Caco-2 (cell line): ENCODE data around the gene NRSN1. TPM values are rescaled to one million over a fixed set of nuclear protein-coding genes. Genes with fewer than 3 reads are reported as not detected.

Experiments used
- BruUV-seq: library from RNA; stranded (reverse); fragments of 400-500 nt; replicated peaks from 2 replicates; lab custom pipeline; 2021; lab: Mats Ljungman, UMichigan
- CTCF ChIA-PET: fragments of 300-600 bp; sonication (Branson Sonifier 250); formaldehyde crosslinking; loops from one replicate; lab custom pipeline; 2022; ENCODE audit warnings: antibody characterized with exemption; lab: Charles Lee
- POLR2A ChIA-PET: fragments of 300-600 bp; sonication (Branson Sonifier 250); formaldehyde crosslinking; loops from one replicate; lab custom pipeline; 2022; ENCODE audit warnings: antibody characterized with exemption; lab: Charles Lee
- DNase-seq, 2 experiments: peaks; one replicate each; pipeline versions ENCODE4 v3.0.0 to v3.0.0-alpha.2; 2020 to 2022
- H3K27me3 ChIP-seq: replicated peaks from 2 replicates; pipeline ENCODE4 v1.6.0; 2011; ENCODE audit warnings: low read length; ENCODE audit not compliant: control insufficient read depth, insufficient read depth
- H3K36me3 ChIP-seq: 2 replicates; pipeline ENCODE4 v1.5.1; 2011; ENCODE audit warnings: low read length; ENCODE audit not compliant: control insufficient read depth, insufficient read depth
- H3K4me1 ChIP-seq: fragments of 250-450 bp; sonication (Bioruptor Pico); 2 replicates; pipeline ENCODE4 v1.5.1; 2020; ENCODE audit warnings: mild to moderate bottlenecking
- H3K4me3 ChIP-seq: 2 replicates; pipeline ENCODE4 v1.5.1; 2011; ENCODE audit warnings: low read depth, mild to moderate bottlenecking, control low read depth, low read length
- H3K9me3 ChIP-seq: fragments of 250-450 bp; sonication (Bioruptor Pico); 2 replicates; pipeline ENCODE4 v1.5.1; 2020; ENCODE audit warnings: mild to moderate bottlenecking, moderate library complexity
- H3K27ac Mint-ChIP-seq: one replicate; pipeline ENCODE4 v1.8.0; 2022; ENCODE audit warnings: mixed read lengths; ENCODE audit not compliant: unreplicated experiment
- H3K27me3 Mint-ChIP-seq: one replicate; pipeline ENCODE4 v1.8.0; 2022; ENCODE audit warnings: mixed read lengths; ENCODE audit not compliant: insufficient read depth, unreplicated experiment
- H3K36me3 Mint-ChIP-seq: one replicate; pipeline ENCODE4 v1.8.0; 2022; ENCODE audit warnings: mild to moderate bottlenecking, mixed read lengths; ENCODE audit not compliant: insufficient read depth, unreplicated experiment
- H3K4me1 Mint-ChIP-seq: one replicate; pipeline ENCODE4 v1.8.0; 2022; ENCODE audit warnings: low read depth, mixed read lengths; ENCODE audit not compliant: unreplicated experiment
- H3K4me3 Mint-ChIP-seq: one replicate; pipeline ENCODE4 v1.8.0; 2022; ENCODE audit warnings: mild to moderate bottlenecking, moderate library complexity, mixed read lengths; ENCODE audit not compliant: unreplicated experiment
- H3K9me3 Mint-ChIP-seq: one replicate; pipeline ENCODE4 v1.8.0; 2022; ENCODE audit warnings: mixed read lengths; ENCODE audit not compliant: unreplicated experiment
- intact Hi-C: fragments of 100-400 bp; cut with micrococcal nuclease; formaldehyde crosslinking; loops from one replicate; pipeline ENCODE4 v1.10.0; 2022; ENCODE audit not compliant: unreplicated experiment
- total RNA-seq: library from RNA; stranded (reverse); gene quantifications from 2 replicates; pipeline ENCODE4 v1.2.3, GENCODE V29; 2022
- TF ChIP-seq, protein P1 (sequence below), 2 experiments: fragments of 200-600 bp in 1 of 2; IDR thresholded peaks; 1 replicate in 1 of 2; 2 replicates in 1 of 2; pipeline versions ENCODE4 v1.5.1 to v1.8.0; 2011 to 2022; ENCODE audit warnings: antibody characterized with exemption in 1 of 2, control low read depth in 1 of 2, inconsistent platforms in 1 of 2, low read depth in 1 of 2, low read length in 1 of 2, mild to moderate bottlenecking in 1 of 2, moderate library complexity in 1 of 2; ENCODE audit not compliant: insufficient read depth in 1 of 2, severe bottlenecking in 1 of 2, unreplicated experiment in 1 of 2

Gene NRSN1
- total RNA-seq, 1 experiment from 2014 or later: not detected

- Histone ChIP-seq H3K9me3 (no peaks in the 10 kb centered on the region), H3K27me3 (no peaks in the 10 kb centered on the region), H3K4me3 (no peak overlapping the region), H3K4me1 (no peaks in the 10 kb centered on the region), H3K36me3 (no peaks in the 10 kb centered on the region)
- Mint-ChIP-seq H3K4me3 (no peak overlapping the region), H3K27ac (no peak overlapping the region), H3K4me1 (no peaks in the 10 kb centered on the region), H3K9me3 (no peaks in the 10 kb centered on the region), H3K27me3 (no peaks in the 10 kb centered on the region), H3K36me3 (no peaks in the 10 kb centered on the region)
- TF ChIP-seq, protein P1, sequence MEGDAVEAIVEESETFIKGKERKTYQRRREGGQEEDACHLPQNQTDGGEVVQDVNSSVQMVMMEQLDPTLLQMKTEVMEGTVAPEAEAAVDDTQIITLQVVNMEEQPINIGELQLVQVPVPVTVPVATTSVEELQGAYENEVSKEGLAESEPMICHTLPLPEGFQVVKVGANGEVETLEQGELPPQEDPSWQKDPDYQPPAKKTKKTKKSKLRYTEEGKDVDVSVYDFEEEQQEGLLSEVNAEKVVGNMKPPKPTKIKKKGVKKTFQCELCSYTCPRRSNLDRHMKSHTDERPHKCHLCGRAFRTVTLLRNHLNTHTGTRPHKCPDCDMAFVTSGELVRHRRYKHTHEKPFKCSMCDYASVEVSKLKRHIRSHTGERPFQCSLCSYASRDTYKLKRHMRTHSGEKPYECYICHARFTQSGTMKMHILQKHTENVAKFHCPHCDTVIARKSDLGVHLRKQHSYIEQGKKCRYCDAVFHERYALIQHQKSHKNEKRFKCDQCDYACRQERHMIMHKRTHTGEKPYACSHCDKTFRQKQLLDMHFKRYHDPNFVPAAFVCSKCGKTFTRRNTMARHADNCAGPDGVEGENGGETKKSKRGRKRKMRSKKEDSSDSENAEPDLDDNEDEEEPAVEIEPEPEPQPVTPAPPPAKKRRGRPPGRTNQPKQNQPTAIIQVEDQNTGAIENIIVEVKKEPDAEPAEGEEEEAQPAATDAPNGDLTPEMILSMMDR (IDR thresholded peaks at IDR 0.05; ENCODE audit: insufficient read depth in 1 of 2, low read depth in 1 of 2, low read length in 1 of 2, severe bottlenecking in 1 of 2, unreplicated experiment in 1 of 2): no peak
- no TSS peak for BruUV-seq
- POLR2A ChIA-PET: no interaction called here
- CTCF ChIA-PET: no interaction called here
- no peak for DNase-seq
- intact Hi-C loops: no loop called here
Observed at GRCh38 chr6:24093381-24093780, 32.6 kb upstream of the NRSN1 start.

DNA sequence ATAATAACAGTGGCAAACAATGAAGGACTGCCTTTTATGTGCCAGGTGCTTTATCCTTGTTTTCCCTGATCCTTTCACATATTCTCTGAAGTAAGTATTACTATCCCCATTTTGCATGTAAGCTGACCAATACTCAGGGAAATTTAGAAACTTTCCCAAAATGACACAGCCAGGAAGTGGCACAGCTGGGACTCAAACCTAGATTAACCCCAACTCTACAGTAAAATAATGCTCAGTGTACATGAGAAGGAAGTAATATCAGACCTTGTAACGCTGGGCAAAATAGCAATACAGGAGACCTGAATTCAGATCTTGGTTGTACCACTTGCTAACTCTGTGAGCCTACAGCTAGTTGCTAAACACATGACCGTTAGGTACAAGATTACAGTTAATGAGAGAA is 26.8 kb upstream of the NRSN1 start:
- DNase-seq: no peak
- intact Hi-C loops: no loop called here
- Mint-ChIP-seq H3K4me3 (no peak overlapping the region), H3K36me3 (no peaks in the 10 kb centered on the region), H3K27me3 (no peaks in the 10 kb centered on the region), H3K27ac (no peak overlapping the region), H3K9me3 (no peaks in the 10 kb centered on the region), H3K4me1 (no peaks in the 10 kb centered on the region)
- ChIA-PET POLR2A (no interaction called here), CTCF (no interaction called here)
- TF ChIP-seq, protein P1 (IDR thresholded peaks at IDR 0.05; ENCODE audit: insufficient read depth in 1 of 2, low read depth in 1 of 2, low read length in 1 of 2, severe bottlenecking in 1 of 2, unreplicated experiment in 1 of 2): no peak
- no peaks in the 10 kb centered on the region for H3K9me3 ChIP-seq
- BruUV-seq: no TSS peak
- no peaks in the 10 kb centered on the region for H3K4me1 ChIP-seq
- H3K36me3 ChIP-seq: no peaks in the 10 kb centered on the region
- no peaks in the 10 kb centered on the region for H3K27me3 ChIP-seq
- H3K4me3 ChIP-seq: no peak overlapping the region

DNA sequence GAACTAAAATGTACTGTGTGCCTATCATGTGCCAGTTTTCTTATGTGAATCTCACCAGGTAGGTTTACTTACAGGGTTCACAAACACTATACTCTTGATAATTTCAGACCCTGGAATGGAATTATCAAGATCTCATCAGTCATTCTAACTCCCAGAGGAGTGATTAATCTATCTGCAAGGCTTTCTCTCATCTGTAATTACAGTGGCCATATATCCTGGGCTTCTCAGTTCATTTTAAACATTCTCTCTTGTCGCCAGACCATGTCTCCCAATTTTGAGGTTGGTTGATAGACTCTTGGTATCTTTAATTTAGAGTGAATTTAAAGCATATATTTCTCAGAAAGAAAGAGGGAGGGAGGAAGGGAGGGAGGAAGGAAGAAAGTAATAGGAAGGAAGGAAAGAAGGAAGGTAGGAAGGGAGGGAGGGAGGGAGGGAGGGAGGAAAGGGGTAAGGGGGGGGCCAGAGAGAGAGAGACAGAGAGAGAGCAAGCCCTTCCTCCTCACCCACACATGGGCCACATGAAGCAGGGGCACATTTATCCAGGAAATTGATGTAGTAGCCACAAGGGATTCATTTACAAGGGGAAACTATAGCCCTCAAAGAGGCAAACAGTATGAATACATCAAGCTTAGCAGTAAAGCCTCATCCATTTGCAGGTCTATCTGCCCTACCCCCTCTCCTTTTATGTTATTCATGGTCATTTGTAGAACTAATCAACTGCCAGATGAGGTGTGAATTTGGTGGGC is 25.8 kb upstream of the NRSN1 start:
- no peak for DNase-seq
- CTCF ChIA-PET: no interaction called here
- H3K27me3 Mint-ChIP-seq: no peaks in the 10 kb centered on the region

More for the DNA sequence above, 25.8 kb upstream of the NRSN1 start:
- Histone ChIP-seq H3K9me3 (no peaks in the 10 kb centered on the region), H3K27me3 (no peaks in the 10 kb centered on the region), H3K4me1 (no peaks in the 10 kb centered on the region), H3K36me3 (no peaks in the 10 kb centered on the region), H3K4me3 (no peak overlapping the region)
- Mint-ChIP-seq H3K4me1 (no peaks in the 10 kb centered on the region), H3K36me3 (no peaks in the 10 kb centered on the region), H3K9me3 (no peaks in the 10 kb centered on the region), H3K4me3 (no peak overlapping the region), H3K27ac (no peak overlapping the region)
- POLR2A ChIA-PET: no interaction called here
- intact Hi-C loops: no loop called here
- BruUV-seq: no TSS peak
- TF ChIP-seq, protein P1 (IDR thresholded peaks at IDR 0.05; ENCODE audit: insufficient read depth in 1 of 2, low read depth in 1 of 2, low read length in 1 of 2, severe bottlenecking in 1 of 2, unreplicated experiment in 1 of 2): no peak
